Esophagus squamous epithelium (tissue), 5 donors: ENCODE data around the gene ADIPOR2. TPM values are rescaled to one million over a fixed set of nuclear protein-coding genes. Genes with fewer than 3 reads are reported as not detected.

Source experiments
- DNase-seq: peaks from one replicate; lab custom pipeline; 2025; lab: John Stamatoyannopoulos, UW
- H3K27ac ChIP-seq, 4 donors: fragments of 200-600 bp; sonication (generic); one replicate each; pipeline ENCODE4 v1.5.1; 2016 to 2019; ENCODE audit warnings: mild to moderate bottlenecking in 1 of 4
- H3K27me3 ChIP-seq, 4 donors: fragments of 200-600 bp; sonication (generic); 1 replicate in 3 of 4; 2 replicates in 1 of 4; pipeline versions ENCODE4 v1.5.1 to v1.6.0; 2017 to 2021; ENCODE audit warnings: antibody characterized with exemption in 1 of 4
- H3K36me3 ChIP-seq, 3 donors: fragments of 200-600 bp; sonication (generic); one replicate each; pipeline ENCODE4 v1.5.1; 2016 to 2019
- H3K4me1 ChIP-seq, 3 donors: fragments of 200-600 bp; sonication (generic); one replicate each; pipeline ENCODE4 v1.5.1; 2017 to 2019
- H3K4me3 ChIP-seq, 4 donors: fragments of 200-600 bp; sonication (generic); 1 replicate in 3 of 4; 2 replicates in 1 of 4; pipeline ENCODE4 v1.5.1; 2016 to 2019; ENCODE audit warnings: mild to moderate bottlenecking in 2 of 4, moderate library complexity in 1 of 4
- H3K9me3 ChIP-seq, 3 donors: fragments of 200-600 bp; sonication (generic); one replicate each; pipeline ENCODE4 v1.5.1; 2016 to 2019
- CTCF ChIP-seq, 6 experiments: fragments of 450-650 bp in 4 of 6; fragments of 200-600 bp in 2 of 6; sonication (generic) in 2 of 6; IDR thresholded peaks; one replicate each; pipeline ENCODE4 v1.5.1; 2016 to 2019; ENCODE audit warnings: antibody characterized with exemption in 6 of 6, mild to moderate bottlenecking in 4 of 6, moderate library complexity in 4 of 6
- POLR2A ChIP-seq, 4 donors: fragments of 450-650 bp; IDR thresholded peaks; one replicate each; pipeline ENCODE4 v1.6.1; 2017; ENCODE audit warnings: antibody characterized with exemption in 4 of 4, mild to moderate bottlenecking in 4 of 4, moderate library complexity in 3 of 4
- WGBS, 2 donors: methylation state at CpG; one replicate each; pipeline ENCODE4 v1.1.5; 2018; 5-methylcytosine and 5-hydroxymethylcytosine counted together
- intact Hi-C: fragments of 100-400 bp; cut with DNase I; formaldehyde crosslinking; loops from one replicate; pipeline ENCODE4 v1.15.0; 2022
- total RNA-seq, 4 donors: library from RNA; depleted of rRNA; stranded (reverse); fragments of >200 nt; gene quantifications; one replicate each; pipeline ENCODE4 v1.1.0, GENCODE V29; 2016
- donor health status: DM: yes; HTN: yes; CAD: no.

Gene ADIPOR2
- total RNA-seq, 4 donors from 2014 or later: 29.1 to 49.4 (median 31.1) TPM

GRCh38 chr12:1650260-1650977 is 40.5 kb upstream of the ADIPOR2 start:
- H3K36me3 ChIP-seq: peaks cover 0 to 39% (median 0%) of the 10 kb centered on the region in 3 donors
- 18 to 32% methylated on average over 5 of the region's 5 CpGs for WGBS, 2 donors
- intact Hi-C loops: no loop called here
- no peak for DNase-seq
- H3K4me1 ChIP-seq: peaks cover under 1 to 57% (median 6%) of the 10 kb centered on the region in 3 donors
- TF ChIP-seq POLR2A (IDR thresholded peaks at IDR 0.05) (no peak), CTCF (IDR thresholded peaks at IDR 0.05) (no peak)
- no peaks in the 10 kb centered on the region for H3K9me3 ChIP-seq
- peak overlapping the region in 3 of 4 donors; percentile 6 to 58 (median 37) for H3K27ac ChIP-seq
- no peak overlapping the region for H3K4me3 ChIP-seq
- H3K27me3 ChIP-seq: no peaks in the 10 kb centered on the region

- Histone ChIP-seq H3K4me3 (no peak overlapping the region), H3K36me3 (peaks cover 0 to 33% (median 0%) of the 10 kb centered on the region in 3 donors), H3K9me3 (no peaks in the 10 kb centered on the region), H3K4me1 (peaks cover 4 to 57% (median 8%) of the 10 kb centered on the region in 3 donors), H3K27ac (peak overlapping the region in 3 of 4 donors; percentile 6 to 58 (median 37)), H3K27me3 (no peaks in the 10 kb centered on the region)
- intact Hi-C loops: no loop called here
- WGBS, 2 donors: 62 to 70% methylated on average over 6 of the region's 6 CpGs
- no peak for DNase-seq
- TF ChIP-seq CTCF (IDR thresholded peaks at IDR 0.05) (no peak), POLR2A (IDR thresholded peaks at IDR 0.05) (no peak)
These were observed 39.9 kb upstream of the ADIPOR2 start for GRCh38 chr12:1650978-1651361.

GRCh38 chr12:1651946-1652345 is 38.9 kb upstream of the ADIPOR2 start:
- DNase-seq: no peak
- Histone ChIP-seq H3K27ac (peak overlapping the region in 2 of 4 donors; percentile 37 to 58), H3K27me3 (no peaks in the 10 kb centered on the region), H3K4me1 (peaks cover 4 to 66% (median 8%) of the 10 kb centered on the region in 3 donors), H3K4me3 (no peak overlapping the region), H3K9me3 (no peaks in the 10 kb centered on the region), H3K36me3 (peaks cover 0 to 24% (median 0%) of the 10 kb centered on the region in 3 donors)
- no peak for TF ChIP-seq CTCF (IDR thresholded peaks at IDR 0.05)
- TF ChIP-seq POLR2A (IDR thresholded peaks at IDR 0.05): no peak
- intact Hi-C loops: loop anchor here (2.0 kb wide), 1 partner anchor 141 kb away; no protein-coding TSS in a partner anchor

- Histone ChIP-seq H3K4me3 (no peak overlapping the region), H3K27ac (peak overlapping the region; percentile 12 to 74 (median 50)), H3K9me3 (no peaks in the 10 kb centered on the region), H3K36me3 (no peaks in the 10 kb centered on the region), H3K27me3 (no peaks in the 10 kb centered on the region), H3K4me1 (peaks cover 19 to 92% (median 25%) of the 10 kb centered on the region in 3 donors)
- no peak for DNase-seq
- no peak for TF ChIP-seq POLR2A (IDR thresholded peaks at IDR 0.05)
- no peak for TF ChIP-seq CTCF (IDR thresholded peaks at IDR 0.05)
- intact Hi-C loops: no loop called here
- 40 to 72% methylated on average over 1 to 6 of the region's 6 CpGs for WGBS, 2 donors
These were observed 35.6 kb upstream of the ADIPOR2 start for GRCh38 chr12:1655225-1655788.

- Histone ChIP-seq H3K27ac (peak overlapping the region in 3 of 4 donors; percentile 44 to 98 (median 97)), H3K9me3 (no peaks in the 10 kb centered on the region), H3K27me3 (no peaks in the 10 kb centered on the region), H3K4me1 (peaks cover 27 to 88% (median 36%) of the 10 kb centered on the region in 3 donors), H3K36me3 (no peaks in the 10 kb centered on the region), H3K4me3 (no peak overlapping the region)
- DNase-seq: no peak
- WGBS, 2 donors: 74 to 85% methylated on average over 2 to 12 of the region's 12 CpGs
- intact Hi-C loops: no loop called here
- TF ChIP-seq CTCF (IDR thresholded peaks at IDR 0.05) (no peak), POLR2A (IDR thresholded peaks at IDR 0.05) (no peak)
These were observed 34.0 kb upstream of the ADIPOR2 start for GRCh38 chr12:1656902-1657301.
